K562 (cell line): ENCODE results near the gene METTL25B. TPM values are rescaled to one million over a fixed set of nuclear protein-coding genes. Genes with fewer than 3 reads are reported as not detected.

Source experiments
- CBX8 ChIP-seq: fragments of 200-600 bp; sonication (generic); IDR thresholded peaks from 2 replicates; pipeline ENCODE4 v1.6.1; 2012; ENCODE audit warnings: borderline replicate concordance, mixed run types, low read depth, mild to moderate bottlenecking, moderate library complexity, mixed read lengths, low read length, control low read depth, inconsistent platforms; ENCODE audit not compliant: poor library complexity, severe bottlenecking; ENCODE audit errors: extremely low read depth
- DDX20 ChIP-seq: fragments of 450-650 bp; IDR thresholded peaks from 2 replicates; pipeline ENCODE4 v1.6.1; 2016; ENCODE audit warnings: missing genetic modification characterization, low read depth, mild to moderate bottlenecking, missing compliant biosample characterization, moderate library complexity
- FOXK2 ChIP-seq, 2 experiments: fragments of 450-650 bp; IDR thresholded peaks in 1 of 2; conservative IDR thresholded peaks in 1 of 2; 2 replicates each; pipeline ENCODE4 v1.6.1; 2016; ENCODE audit warnings: low read depth in 2 of 2, mild to moderate bottlenecking in 1 of 2
- HMGN3 ChIP-seq: IDR thresholded peaks from 2 replicates; pipeline ENCODE4 v1.6.1; 2011; ENCODE audit warnings: borderline replicate concordance, low read depth, mild to moderate bottlenecking, mixed read lengths, low read length; ENCODE audit not compliant: insufficient read length; ENCODE audit errors: extremely low read depth
- HSF4 ChIP-seq: fragments of 250-450 bp; sonication (Bioruptor Pico); IDR thresholded peaks from 2 replicates; pipeline ENCODE4 v2.1.2; 2022; ENCODE audit warnings: mild to moderate bottlenecking, moderate library complexity, borderline replicate concordance
- JUN ChIP-seq, 2 experiments: sonication (generic) in 1 of 2; formaldehyde crosslinking in 1 of 2; IDR thresholded peaks; 2 replicates each; pipeline versions ENCODE4 v1.6.1 to v1.8.0; 2012 to 2022; ENCODE audit warnings: borderline replicate concordance in 2 of 2, mild to moderate bottlenecking in 2 of 2, improper control_type of control experiment in 1 of 2, low read depth in 1 of 2, low read length in 1 of 2, missing genetic modification reagents in 1 of 2
- KLF1 ChIP-seq: fragments of 450-650 bp; IDR thresholded peaks from 2 replicates; pipeline ENCODE4 v1.6.1; 2016; ENCODE audit warnings: missing genetic modification characterization, missing compliant biosample characterization
- RFX5 ChIP-seq: IDR thresholded peaks from 2 replicates; pipeline ENCODE4 v1.6.1; 2011; ENCODE audit warnings: low read depth, mild to moderate bottlenecking, improper control_type of control experiment, low read length
- SETDB1 ChIP-seq: IDR thresholded peaks from one replicate; pipeline ENCODE4 v1.6.1; 2012; ENCODE audit warnings: low read length, control low read depth, inconsistent platforms
- SMAD2 ChIP-seq: fragments of 150-350 bp; IDR thresholded peaks from 2 replicates; pipeline ENCODE4 v1.6.1; 2014; ENCODE audit warnings: low read depth, mild to moderate bottlenecking, low read length
- SMARCB1 ChIP-seq: IDR thresholded peaks from 2 replicates; pipeline ENCODE4 v1.6.1; 2011; ENCODE audit warnings: improper control_type of control experiment, low read depth; ENCODE audit not compliant: insufficient read length
- U2AF2 ChIP-seq: fragments of 200-400 bp; formaldehyde crosslinking; optimal IDR thresholded peaks from 2 replicates; pipeline ENCODE3; 2017; ENCODE audit warnings: low read depth, mild to moderate bottlenecking, low read length
- ZNF3 ChIP-seq: fragments of 250-450 bp; sonication (Bioruptor Pico); IDR thresholded peaks from 2 replicates; pipeline ENCODE4 v1.5.0; 2021; ENCODE audit warnings: mild to moderate bottlenecking, moderate library complexity
- ZNF395 ChIP-seq: fragments of 200-800 bp; sonication (Bioruptor generic); IDR thresholded peaks from 2 replicates; pipeline ENCODE4 v1.6.1; 2017; ENCODE audit warnings: missing genetic modification characterization, missing compliant biosample characterization
- ZNF431 ChIP-seq: sonication (generic); formaldehyde crosslinking; IDR thresholded peaks from 2 replicates; pipeline ENCODE4 v1.8.0; 2022; ENCODE audit warnings: mild to moderate bottlenecking, missing genetic modification reagents
- ZNF644 ChIP-seq: fragments of 200-800 bp; sonication (Bioruptor generic); IDR thresholded peaks from 2 replicates; pipeline ENCODE4 v1.6.1; 2016; ENCODE audit warnings: low read depth, missing genetic modification characterization, missing compliant biosample characterization
- ZNF740 ChIP-seq, 3 experiments: fragments of 200-800 bp in 1 of 3; sonication (Bioruptor generic) in 1 of 3; sonication (generic) in 1 of 3; formaldehyde crosslinking in 1 of 3; IDR thresholded peaks; 2 replicates each; pipeline versions ENCODE4 v1.6.1 to v1.8.0; 2016 to 2022; ENCODE audit warnings: mild to moderate bottlenecking in 2 of 3, missing compliant biosample characterization in 2 of 3, missing genetic modification characterization in 2 of 3, missing genetic modification reagents in 1 of 3
- polyA plus RNA-seq, 8 experiments: library from polyadenylated mRNA; depleted of rRNA in 4 of 8; stranded (reverse) in 5 of 8; unstranded in 3 of 8; fragments of >200 nt; fragmentation: Nextera tagmentation in 2 of 8; fragmentation: Illumina TruSeq in 1 of 8; extraction: Ambion mirVana in 2 of 8; extraction: Trizol in 1 of 8; gene quantifications; 2 replicates each; pipeline versions ENCODE4 v1.2.1 to v1.2.3, GENCODE V29; 2011 to 2014; ENCODE audit warnings: inconsistent platforms in 1 of 8, missing spikeins in 1 of 8
- total RNA-seq, 7 experiments: library from RNA; depleted of rRNA in 6 of 7; stranded (reverse); fragments of >200 nt in 6 of 7; fragmentation: Illumina TruSeq in 2 of 7; extraction: Trizol in 2 of 7; gene quantifications; 2 replicates each; pipeline versions ENCODE4 v1.2.1 to v1.2.3, GENCODE V29; 2011 to 2021; ENCODE audit warnings: low replicate concordance in 1 of 7

Gene METTL25B
- total and polyA plus RNA-seq, 9 of the 15 experiments (the other 6 are each of a cell fraction or from before 2014, with no cell fraction given), result 7.7 to 48.3 (median 33.1) TPM

GRCh38 chr1:156767101-156767878 lies 39.0 kb downstream of the METTL25B start, which contains the start of gene PRCC (continued):
- TF ChIP-seq RFX5 (no peak), JUN (IDR thresholded peaks at IDR 0.05; ENCODE audit: borderline replicate concordance, low read depth, low read length) (0 out of 2 replicates have a peak, but pooled peaks have one; percentile 16), JUN (CRISPR knock-in tag; IDR thresholded peaks at IDR 0.05; ENCODE audit: borderline replicate concordance) (peak; percentile 72; the same call in 1 of the 2 replicates), ZNF644 (tag) (peak; percentile 99), U2AF2 (no peak), SMAD2 (peak; percentile 93; the same call in 1 of the 2 replicates), DDX20 (tag) (no peak), ZNF395 (peak; percentile 98), CBX8 (no peak), FOXK2 (conservative IDR thresholded peaks at IDR 0.05 in 1 of 2, IDR thresholded peaks at IDR 0.05 in 1 of 2; ENCODE audit: low read depth in 2 of 2) (peak in 1 of 2 experiments; percentile 42; a peak in 3 of 4 replicates), ZNF3 (CRISPR knock-in tag) (no peak), KLF1 (tag) (peak; percentile 69; the same call in 1 of the 2 replicates), ZNF431 (CRISPR knock-in tag) (0 out of 2 replicates have a peak, but pooled peaks have one; percentile 66), SMARCB1 (no peak), HSF4 (CRISPR knock-in tag) (no peak), SETDB1 (no peak), ZNF740 (CRISPR knock-in tag; IDR thresholded peaks at IDR 0.05) (peak; percentile 54; the same call in 1 of the 2 replicates), ZNF740 (tag; IDR thresholded peaks at IDR 0.05) (no peak), HMGN3 (no peak)
